ENCODE data around the gene KCNS1. TPM values are rescaled to one million over a fixed set of nuclear protein-coding genes. Genes with fewer than 3 reads are reported as not detected.

The KCNS1 gene
- total RNA-seq, 1 donor from 2014 or later: 0.49 TPM

DNA sequence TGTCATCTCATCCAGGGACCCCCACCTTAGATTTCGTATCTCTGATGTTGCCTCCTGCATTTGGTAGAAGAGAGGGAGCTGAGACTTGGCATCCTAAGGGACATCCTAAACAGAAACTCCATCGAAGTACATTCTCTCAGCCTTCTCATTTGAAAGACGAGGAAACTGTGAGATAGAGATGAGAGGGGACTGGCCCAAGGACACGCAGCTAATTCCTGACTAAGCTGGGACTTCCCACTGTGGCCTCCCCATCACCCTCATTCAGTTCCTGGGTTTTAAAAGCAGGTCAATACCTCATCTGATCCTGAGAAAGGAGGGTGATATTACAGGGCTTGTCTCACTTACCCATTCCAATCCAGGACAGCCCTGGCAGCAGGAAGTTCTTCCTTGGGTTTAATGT is 14.9 kb upstream of the KCNS1 start:
- no peaks in the 10 kb centered on the region for H3K36me3 Mint-ChIP-seq (ENCODE audit: low read depth)
- H3K27ac Mint-ChIP-seq: no peak overlapping the region
- peaks cover 16% of the 10 kb centered on the region for H3K27me3 Mint-ChIP-seq (ENCODE audit: insufficient read depth)
- intact Hi-C loops (cut with micrococcal nuclease): no loop called here
- no peak for DNase-seq (ENCODE audit: low spot score)
- no peaks in the 10 kb centered on the region for H3K4me1 Mint-ChIP-seq (ENCODE audit: low read depth)
- H3K4me3 Mint-ChIP-seq: no peak overlapping the region
- H3K9me3 Mint-ChIP-seq: no peaks in the 10 kb centered on the region

DNA sequence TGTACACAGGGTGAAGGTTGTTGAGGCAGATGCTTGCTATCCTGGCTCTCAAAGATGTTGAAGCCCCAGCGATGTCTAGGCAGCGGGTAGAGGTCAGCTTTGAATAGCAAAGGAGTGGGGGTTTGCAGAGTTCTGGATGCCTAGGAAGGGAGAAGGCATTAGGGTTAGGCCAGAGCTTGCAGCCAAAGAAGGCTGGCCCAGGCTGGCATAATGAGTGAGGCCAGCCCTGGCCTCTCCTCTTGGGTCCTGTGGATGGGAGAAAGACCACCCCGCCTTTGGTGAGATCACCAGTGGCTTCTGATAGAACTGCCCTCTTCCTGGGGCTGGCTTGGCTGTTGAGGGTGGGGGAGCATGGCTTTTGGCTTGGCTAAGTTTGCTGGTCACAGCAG is 14.5 kb upstream of the KCNS1 start:
- no peak overlapping the region for H3K27ac Mint-ChIP-seq
- H3K4me1 Mint-ChIP-seq (ENCODE audit: low read depth): no peaks in the 10 kb centered on the region
- H3K9me3 Mint-ChIP-seq: no peaks in the 10 kb centered on the region
- H3K4me3 Mint-ChIP-seq: no peak overlapping the region
- H3K27me3 Mint-ChIP-seq (ENCODE audit: insufficient read depth): peaks cover 16% of the 10 kb centered on the region
- no peak for DNase-seq (ENCODE audit: low spot score)
- H3K36me3 Mint-ChIP-seq (ENCODE audit: low read depth): no peaks in the 10 kb centered on the region
- intact Hi-C loops (cut with micrococcal nuclease): no loop called here

DNA sequence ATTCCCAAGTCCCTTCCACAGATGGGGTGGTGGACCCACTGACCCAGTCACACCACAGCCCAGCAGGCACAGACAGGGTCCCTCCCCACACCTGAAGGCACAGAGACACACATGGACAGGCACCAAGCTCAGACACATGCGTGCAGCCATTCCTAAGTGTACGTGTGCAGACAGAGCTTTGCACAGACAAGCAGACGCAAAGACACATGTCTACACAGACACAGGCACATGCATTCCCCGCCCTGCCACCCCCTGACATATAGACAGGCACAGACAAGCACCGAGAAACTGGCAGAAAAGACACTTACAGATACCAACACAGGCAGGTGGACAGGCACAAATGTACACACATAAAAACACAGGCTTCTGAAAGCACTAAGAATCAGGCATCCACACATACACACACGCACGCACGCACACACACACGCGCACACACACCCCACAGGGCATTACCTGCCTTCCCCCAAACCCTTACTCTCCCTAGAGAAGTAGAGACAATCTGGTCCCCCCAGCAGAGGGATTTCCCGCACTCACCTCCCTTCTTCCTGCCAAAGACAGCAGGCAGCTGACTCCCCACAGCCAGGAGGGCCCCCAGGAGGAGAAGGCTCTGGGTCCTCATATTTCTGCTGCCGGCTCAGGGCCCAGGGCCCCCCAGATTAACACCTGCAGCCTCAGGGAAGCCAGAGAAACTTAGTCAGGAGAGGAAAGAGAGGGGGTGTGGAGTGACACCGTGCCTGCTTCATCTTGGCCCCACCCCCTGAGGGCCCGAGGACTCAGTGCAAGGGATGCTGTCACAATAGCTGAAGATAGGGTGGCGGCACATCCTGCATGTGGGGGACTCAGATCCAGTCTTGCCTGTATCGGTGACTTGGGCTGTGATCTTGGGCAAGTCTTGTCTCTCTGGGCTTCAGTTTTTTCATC is 13.8 kb upstream of the KCNS1 start, which contains the start of gene WFDC5:
Gene WFDC5 (minus strand): TSS at position 710 of the 921 bp plus-strand sequence. CDS start 91 bp downstream, at position 619.
- no peaks in the 10 kb centered on the region for H3K9me3 Mint-ChIP-seq
- no peak for DNase-seq (ENCODE audit: low spot score)
- no peak within 1 kb of the TSS for H3K4me3 Mint-ChIP-seq

DNA sequence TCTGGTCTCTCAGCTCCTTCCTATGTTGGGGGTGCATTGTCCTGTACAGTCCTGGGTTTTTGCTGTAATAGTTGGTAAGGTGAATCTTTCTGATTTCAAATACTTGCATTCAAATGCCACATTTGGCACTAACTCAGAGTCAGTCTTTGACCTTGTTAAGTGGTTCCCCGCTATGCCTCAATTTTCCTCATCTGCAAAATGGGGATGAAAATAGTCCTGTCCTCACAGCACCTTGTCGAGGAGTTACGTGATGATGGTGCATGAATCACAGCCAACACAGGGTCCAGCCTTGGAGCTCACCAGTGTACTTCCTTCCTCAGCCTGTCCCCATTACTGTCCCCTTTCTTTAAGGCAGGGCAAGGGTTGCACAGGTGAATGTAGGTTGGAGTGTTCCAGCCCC is 12.9 kb upstream of the KCNS1 start:
- H3K27ac Mint-ChIP-seq: no peak overlapping the region
- no peaks in the 10 kb centered on the region for H3K4me1 Mint-ChIP-seq (ENCODE audit: low read depth)
- H3K27me3 Mint-ChIP-seq (ENCODE audit: insufficient read depth): peaks cover 9% of the 10 kb centered on the region
- H3K9me3 Mint-ChIP-seq: no peaks in the 10 kb centered on the region
- intact Hi-C loops (cut with micrococcal nuclease): no loop called here
- no peak overlapping the region for H3K4me3 Mint-ChIP-seq
- DNase-seq (ENCODE audit: low spot score): no peak
- no peaks in the 10 kb centered on the region for H3K36me3 Mint-ChIP-seq (ENCODE audit: low read depth)

More for the DNA sequence above, 13.8 kb upstream of the KCNS1 start, which contains the start of gene WFDC5:
- H3K4me1 Mint-ChIP-seq (ENCODE audit: low read depth): no peaks in the 10 kb centered on the region
- peaks cover 13% of the 10 kb centered on the region for H3K27me3 Mint-ChIP-seq (ENCODE audit: insufficient read depth)
- H3K27ac Mint-ChIP-seq: no peak within 1 kb of the TSS
- no peaks in the 10 kb centered on the region for H3K36me3 Mint-ChIP-seq (ENCODE audit: low read depth)
- intact Hi-C loops (cut with micrococcal nuclease): no loop called here

DNA sequence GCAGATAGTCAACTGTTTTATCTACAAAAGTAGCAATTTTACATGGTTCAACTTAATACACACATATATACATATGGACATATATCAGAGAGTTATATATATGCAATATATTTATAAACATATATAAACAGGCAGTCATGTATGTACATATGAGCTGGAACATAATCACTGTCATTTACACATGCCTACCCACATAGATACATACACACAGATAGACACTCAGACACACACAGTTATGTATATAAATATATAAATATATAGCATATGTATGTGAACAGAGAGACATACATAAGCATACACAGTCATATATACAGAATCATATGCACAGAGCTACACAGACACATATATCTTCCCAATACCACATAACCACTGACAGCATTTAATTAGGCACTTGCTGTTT is 11.8 kb upstream of the KCNS1 start:
- no peak overlapping the region for H3K4me3 Mint-ChIP-seq
- no peaks in the 10 kb centered on the region for H3K36me3 Mint-ChIP-seq (ENCODE audit: low read depth)
- peaks cover 9% of the 10 kb centered on the region for H3K27me3 Mint-ChIP-seq (ENCODE audit: insufficient read depth)
- intact Hi-C loops (cut with micrococcal nuclease): no loop called here
- no peak overlapping the region for H3K27ac Mint-ChIP-seq
- no peaks in the 10 kb centered on the region for H3K4me1 Mint-ChIP-seq (ENCODE audit: low read depth)
- no peaks in the 10 kb centered on the region for H3K9me3 Mint-ChIP-seq
- DNase-seq (ENCODE audit: low spot score): no peak

DNA sequence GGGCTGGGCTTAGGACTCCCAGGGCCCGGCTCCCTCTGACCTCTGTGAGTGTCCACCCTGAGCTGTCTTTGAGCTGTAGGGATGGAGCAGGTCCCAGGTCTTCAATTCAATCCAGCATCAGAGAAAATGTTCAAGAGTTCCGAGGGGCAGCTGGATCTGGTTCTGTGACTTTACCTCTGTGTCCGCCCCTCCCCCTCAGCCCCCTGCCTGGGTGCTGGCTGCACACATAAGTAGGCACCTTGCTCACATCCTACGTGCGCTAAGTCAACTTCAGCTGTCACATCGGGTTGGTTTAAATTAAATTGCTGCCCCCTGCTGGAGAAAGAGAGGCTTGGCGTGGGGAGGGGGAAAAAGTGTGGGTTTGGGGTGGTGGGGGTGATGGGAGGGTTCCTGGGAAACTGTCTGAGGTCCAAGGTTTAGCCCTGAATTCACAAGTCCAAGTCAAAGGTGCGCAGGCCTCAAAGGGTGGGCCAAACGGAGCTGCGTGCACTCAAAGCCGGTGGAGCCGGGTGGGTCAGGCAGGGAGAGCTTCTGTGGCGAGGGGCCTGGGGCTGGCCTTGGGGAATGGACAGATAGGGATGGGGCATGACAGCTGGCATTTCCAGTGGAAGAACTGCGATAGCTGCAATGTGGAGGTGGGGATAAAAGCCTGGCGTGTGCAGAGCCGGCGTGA is 11.0 kb upstream of the KCNS1 start:
- intact Hi-C loops (cut with micrococcal nuclease): no loop called here
- H3K36me3 Mint-ChIP-seq (ENCODE audit: low read depth): no peaks in the 10 kb centered on the region
- no peak for DNase-seq (ENCODE audit: low spot score)
- no peak overlapping the region for H3K4me3 Mint-ChIP-seq
- H3K4me1 Mint-ChIP-seq (ENCODE audit: low read depth): no peaks in the 10 kb centered on the region
- H3K27me3 Mint-ChIP-seq (ENCODE audit: insufficient read depth): peaks cover 4% of the 10 kb centered on the region
- H3K9me3 Mint-ChIP-seq: no peaks in the 10 kb centered on the region
- H3K27ac Mint-ChIP-seq: no peak overlapping the region

DNA sequence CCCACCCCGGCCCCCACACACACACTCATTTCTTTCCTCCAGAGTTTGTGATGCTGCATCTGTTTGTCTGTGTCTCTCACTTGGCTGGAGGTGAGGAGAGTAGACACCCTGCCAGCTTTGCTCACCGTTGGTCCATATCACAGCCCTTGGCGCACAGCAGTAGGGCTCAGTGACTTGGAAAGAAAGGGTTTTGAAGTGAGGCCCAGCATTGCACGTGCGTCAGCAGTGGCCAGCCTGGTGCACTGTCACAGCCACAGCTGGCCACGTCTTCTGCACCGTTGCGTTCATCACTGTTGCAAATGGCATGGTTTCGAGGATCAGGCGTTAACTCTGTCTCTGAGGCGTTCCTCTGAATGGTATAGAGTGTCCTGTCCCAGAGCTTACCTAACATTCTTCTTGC is 10.4 kb upstream of the KCNS1 start:
- no peaks in the 10 kb centered on the region for H3K4me1 Mint-ChIP-seq (ENCODE audit: low read depth)
- peaks cover 6% of the 10 kb centered on the region for H3K27me3 Mint-ChIP-seq (ENCODE audit: insufficient read depth)
- no peak overlapping the region for H3K27ac Mint-ChIP-seq
- no peaks in the 10 kb centered on the region for H3K9me3 Mint-ChIP-seq
- no peak overlapping the region for H3K4me3 Mint-ChIP-seq
- DNase-seq (ENCODE audit: low spot score): no peak
- H3K36me3 Mint-ChIP-seq (ENCODE audit: low read depth): no peaks in the 10 kb centered on the region
- intact Hi-C loops (cut with micrococcal nuclease): no loop called here

DNA sequence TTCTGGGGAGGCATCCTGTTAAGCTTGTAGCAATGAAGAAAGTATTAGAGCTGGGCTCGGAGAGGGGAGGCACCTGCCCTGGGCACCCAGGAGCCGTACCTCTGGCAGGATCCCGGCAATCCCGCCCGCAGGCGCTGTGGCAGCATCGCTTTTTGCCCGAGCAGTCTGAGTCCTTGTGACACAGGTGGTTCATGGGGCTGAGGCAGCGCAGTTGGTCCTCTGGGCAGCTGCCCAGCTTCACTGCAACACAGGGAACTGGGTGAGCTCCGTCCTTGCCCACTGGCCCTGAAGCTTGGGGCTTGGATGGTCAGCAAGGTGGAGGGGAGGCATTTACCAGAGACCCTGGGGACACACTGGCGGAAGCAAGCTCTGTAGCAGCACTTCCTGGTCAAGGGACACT is 9.4 kb upstream of the KCNS1 start:
- Mint-ChIP-seq H3K9me3 (no peaks in the 10 kb centered on the region), H3K27me3 (ENCODE audit: insufficient read depth) (peaks cover 8% of the 10 kb centered on the region), H3K27ac (no peak overlapping the region), H3K36me3 (ENCODE audit: low read depth) (no peaks in the 10 kb centered on the region), H3K4me3 (no peak overlapping the region), H3K4me1 (ENCODE audit: low read depth) (no peaks in the 10 kb centered on the region)
- intact Hi-C loops (cut with micrococcal nuclease): no loop called here
- DNase-seq (ENCODE audit: low spot score): no peak

DNA sequence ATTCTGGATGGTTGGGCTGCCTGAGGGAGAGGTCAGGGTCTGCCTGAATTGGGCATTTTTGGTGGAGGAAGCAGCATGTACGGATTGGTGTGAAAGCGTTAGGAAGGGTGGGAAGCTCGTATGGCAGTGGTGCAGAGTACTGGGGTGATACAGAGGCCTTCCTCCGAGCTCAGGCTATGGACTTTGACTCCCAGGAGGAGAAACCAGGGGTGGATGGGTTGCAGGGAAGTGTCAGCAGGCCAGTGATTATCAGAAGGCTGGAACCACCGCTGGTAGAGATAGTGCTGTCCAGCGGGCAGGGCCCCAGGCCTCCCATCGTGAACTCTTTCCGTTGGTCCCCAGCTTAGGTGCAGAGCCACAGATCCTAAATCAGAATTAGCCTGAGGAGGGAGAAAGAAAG is 8.7 kb upstream of the KCNS1 start:
- H3K4me3 Mint-ChIP-seq: no peak overlapping the region
- no peaks in the 10 kb centered on the region for H3K9me3 Mint-ChIP-seq
- H3K27me3 Mint-ChIP-seq (ENCODE audit: insufficient read depth): peaks cover 9% of the 10 kb centered on the region
- no peaks in the 10 kb centered on the region for H3K4me1 Mint-ChIP-seq (ENCODE audit: low read depth)
- no peak overlapping the region for H3K27ac Mint-ChIP-seq
- intact Hi-C loops (cut with micrococcal nuclease): no loop called here
- no peaks in the 10 kb centered on the region for H3K36me3 Mint-ChIP-seq (ENCODE audit: low read depth)
- DNase-seq (ENCODE audit: low spot score): no peak

DNA sequence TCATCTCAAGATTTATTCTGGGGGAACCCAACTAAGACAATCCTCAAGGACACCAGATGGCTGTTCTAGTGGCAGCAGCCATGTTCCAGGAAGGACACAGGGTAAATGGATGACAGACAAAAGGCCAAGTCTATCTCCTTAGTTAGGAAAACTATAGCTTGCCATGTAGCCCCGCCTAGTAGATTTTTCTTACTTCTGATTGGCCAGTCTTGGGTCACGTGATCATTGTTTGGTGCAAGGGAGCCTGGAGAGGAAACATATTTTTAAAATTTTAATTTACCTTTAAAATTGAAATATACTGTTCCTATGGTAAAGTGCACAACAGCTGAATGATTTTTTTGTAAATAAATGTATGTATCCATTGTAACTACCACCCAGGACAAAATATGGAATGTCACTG is 4.4 kb upstream of the KCNS1 start:
- Mint-ChIP-seq H3K4me3 (no peak overlapping the region), H3K27ac (no peak overlapping the region), H3K27me3 (ENCODE audit: insufficient read depth) (peaks cover 21% of the 10 kb centered on the region), H3K4me1 (ENCODE audit: low read depth) (no peaks in the 10 kb centered on the region), H3K9me3 (no peaks in the 10 kb centered on the region), H3K36me3 (ENCODE audit: low read depth) (no peaks in the 10 kb centered on the region)
- intact Hi-C loops (cut with micrococcal nuclease): no loop called here
- DNase-seq (ENCODE audit: low spot score): no peak

DNA sequence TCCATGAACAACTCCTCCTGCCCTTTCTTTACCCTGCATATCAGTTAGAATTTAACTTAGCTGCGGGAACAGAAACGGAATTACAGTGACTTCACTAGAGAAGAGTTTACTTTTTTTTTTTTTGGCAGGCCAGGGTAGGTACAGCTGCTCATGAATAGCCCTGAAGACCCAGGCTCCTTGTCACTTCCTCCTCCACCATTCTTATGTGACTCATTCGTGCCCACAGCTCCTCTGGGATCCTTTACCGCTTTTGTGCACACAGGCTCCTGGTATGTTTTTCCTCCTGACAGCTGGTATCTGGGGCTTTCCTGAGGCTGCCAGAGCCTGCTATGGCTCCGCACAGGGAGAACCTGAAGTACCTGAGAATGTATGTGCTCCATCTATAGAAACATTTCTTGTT is 3.9 kb upstream of the KCNS1 start:
- Mint-ChIP-seq H3K27ac (no peak overlapping the region), H3K27me3 (ENCODE audit: insufficient read depth) (peaks cover 26% of the 10 kb centered on the region), H3K36me3 (ENCODE audit: low read depth) (peaks cover under 1% of the 10 kb centered on the region), H3K9me3 (no peaks in the 10 kb centered on the region), H3K4me1 (ENCODE audit: low read depth) (no peaks in the 10 kb centered on the region), H3K4me3 (no peak overlapping the region)
- intact Hi-C loops (cut with micrococcal nuclease): no loop called here
- no peak for DNase-seq (ENCODE audit: low spot score)

DNA sequence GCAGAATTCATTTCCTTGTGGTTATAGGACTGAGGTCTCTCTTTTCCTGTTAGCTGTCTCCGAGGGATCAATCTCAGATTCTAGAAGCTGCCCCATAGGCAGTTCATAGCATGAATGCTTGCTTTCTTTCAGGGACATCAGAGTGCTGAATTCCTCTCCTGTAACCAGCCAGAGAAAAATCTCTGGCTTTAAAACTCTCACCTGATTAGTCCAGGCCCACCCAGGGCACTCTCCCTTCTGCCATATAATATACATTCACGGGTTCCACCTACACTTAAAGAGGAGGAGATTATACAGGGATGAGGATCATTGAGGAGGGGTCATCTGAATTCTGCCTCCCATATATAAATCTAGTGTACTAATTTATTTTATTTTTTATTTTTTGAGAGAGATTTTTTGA is 2.1 kb upstream of the KCNS1 start:
- no peak overlapping the region for H3K27ac Mint-ChIP-seq
- DNase-seq (ENCODE audit: low spot score): no peak
- intact Hi-C loops (cut with micrococcal nuclease): no loop called here
- no peaks in the 10 kb centered on the region for H3K4me1 Mint-ChIP-seq (ENCODE audit: low read depth)
- peaks cover 40% of the 10 kb centered on the region for H3K27me3 Mint-ChIP-seq (ENCODE audit: insufficient read depth)
- H3K36me3 Mint-ChIP-seq (ENCODE audit: low read depth): peaks cover 2% of the 10 kb centered on the region
- no peak overlapping the region for H3K4me3 Mint-ChIP-seq
- no peaks in the 10 kb centered on the region for H3K9me3 Mint-ChIP-seq

DNA sequence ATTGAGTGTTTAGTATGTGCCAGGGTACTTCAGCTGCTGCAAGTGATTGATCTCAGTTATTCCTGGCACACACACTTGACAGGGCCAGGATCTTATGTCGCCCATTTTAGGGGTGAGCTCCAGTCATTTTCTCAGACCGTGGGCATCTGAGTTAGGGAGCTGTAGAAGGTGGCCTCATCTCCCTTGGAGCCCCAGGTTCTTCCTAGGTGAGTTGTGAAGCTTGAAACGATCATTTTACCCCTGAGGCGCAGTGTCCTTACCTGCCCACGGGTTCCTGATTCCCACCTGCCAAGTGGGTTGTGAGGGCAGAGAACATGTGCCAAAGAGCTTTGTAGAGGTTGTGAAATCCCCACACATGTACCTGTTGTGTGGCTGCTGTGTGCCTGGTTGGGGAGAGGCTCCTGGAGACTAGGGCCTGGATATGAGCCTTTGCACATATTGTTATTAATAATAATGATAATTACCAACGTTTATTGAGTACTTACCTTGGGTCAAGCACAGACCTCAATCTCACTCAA is 465 bp upstream of the KCNS1 start:
- intact Hi-C loops (cut with micrococcal nuclease): no loop called here
- Mint-ChIP-seq H3K27ac (no peak overlapping the region), H3K9me3 (no peaks in the 10 kb centered on the region), H3K36me3 (ENCODE audit: low read depth) (peaks cover 2% of the 10 kb centered on the region), H3K27me3 (ENCODE audit: insufficient read depth) (peaks cover 47% of the 10 kb centered on the region), H3K4me1 (ENCODE audit: low read depth) (peaks cover 4% of the 10 kb centered on the region), H3K4me3 (no peak overlapping the region)
- no peak for DNase-seq (ENCODE audit: low spot score)

All from activated T-helper 1 cell treated with anti-CD3 and anti-CD28 coated beads, Interleukin-12 subunit alpha, Interleukin-12 subunit beta, Interleukin-2, Interleukin-4 antibody, amounts not matched to agents 30 ng/mL and 10 ng/mL and 1 ng/mL, durations not matched to agents 14 hours and 24 hours and 36 hours (primary cell).